Measurements from ENCODE around the gene CRYL1. TPM values are rescaled to one million over a fixed set of nuclear protein-coding genes. Genes with fewer than 3 reads are reported as not detected.
A peak's percentile ranks its signal among the peaks of the same experiment; 100 is the strongest.

Gene CRYL1, protein sequence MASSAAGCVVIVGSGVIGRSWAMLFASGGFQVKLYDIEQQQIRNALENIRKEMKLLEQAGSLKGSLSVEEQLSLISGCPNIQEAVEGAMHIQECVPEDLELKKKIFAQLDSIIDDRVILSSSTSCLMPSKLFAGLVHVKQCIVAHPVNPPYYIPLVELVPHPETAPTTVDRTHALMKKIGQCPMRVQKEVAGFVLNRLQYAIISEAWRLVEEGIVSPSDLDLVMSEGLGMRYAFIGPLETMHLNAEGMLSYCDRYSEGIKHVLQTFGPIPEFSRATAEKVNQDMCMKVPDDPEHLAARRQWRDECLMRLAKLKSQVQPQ
- total RNA-seq (2016; rRNA removed; fragmentation: Illumina TruSeq; extraction: Trizol) (57.2 and 71.7 TPM in 2 replicates), polyA plus RNA-seq (2011; rRNA removed) (108 and 115 TPM in 2 replicates), polyA minus RNA-seq (2011; rRNA and poly(A)+ RNA removed; ENCODE audit: low replicate concordance) (3.8 and 99.9 TPM in 2 replicates), Bru-seq, nascent RNA (percentile 63 among the genes with signal in this experiment), BruChase-seq, experiment 1, labeled RNA remaining after a 6-hour chase (percentile 48 among the genes with signal in this experiment), BruChase-seq, experiment 2, labeled RNA remaining after a 2-hour chase (percentile 56 among the genes with signal in this experiment)
- total RNA-seq (2016; cell fraction: cytosol; rRNA removed; fragmentation: Illumina TruSeq; extraction: Trizol; ENCODE audit: low read depth): 29.5 and 30.5 TPM in 2 replicates
- 62.2 and 68.9 TPM in 2 replicates for total RNA-seq (2016; cell fraction: insoluble cytoplasmic fraction; rRNA removed; fragmentation: Illumina TruSeq; extraction: Trizol)
- total RNA-seq (2016; cell fraction: membrane; rRNA removed; fragmentation: Illumina TruSeq; extraction: Trizol): 43.1 and 48.4 TPM in 2 replicates
- total RNA-seq (2016; cell fraction: nucleus; rRNA removed; fragmentation: Illumina TruSeq; extraction: Trizol): 31.5 and 32.4 TPM in 2 replicates
- 141 and 154 TPM in 2 replicates for polyA plus RNA-seq (2011; cell fraction: cytosol; rRNA removed)
- 42.9 and 50.6 TPM in 2 replicates for polyA plus RNA-seq (2011; cell fraction: nucleus; rRNA removed)
- 71.8 and 86.3 TPM in 2 replicates for polyA plus RNA-seq (2012)
- polyA plus RNA-seq (2016; cell fraction: cytosol; fragmentation: Illumina TruSeq; extraction: Trizol; ENCODE audit: low read depth): 31.6 and 39.2 TPM in 2 replicates
- 85.1 and 88.1 TPM in 2 replicates for polyA plus RNA-seq (2016; cell fraction: insoluble cytoplasmic fraction; fragmentation: Illumina TruSeq; extraction: Trizol; ENCODE audit: low read depth)
- 41.0 and 48.6 TPM in 2 replicates for polyA plus RNA-seq (2016; cell fraction: membrane; fragmentation: Illumina TruSeq; extraction: Trizol; ENCODE audit: low read depth)
- polyA plus RNA-seq (2016; cell fraction: nucleus; fragmentation: Illumina TruSeq; extraction: Trizol; ENCODE audit: insufficient read depth, low read depth): 50.6 and 56.0 TPM in 2 replicates
- polyA minus RNA-seq (2011; cell fraction: cytosol; rRNA and poly(A)+ RNA removed): 40.4 and 44.1 TPM in 2 replicates
- 28.1 and 34.7 TPM in 2 replicates for polyA minus RNA-seq (2011; cell fraction: nucleus; rRNA and poly(A)+ RNA removed)
- long read RNA-seq, experiment 1, transcript CRYL1-209 (7 exons, 1,331 nt): minor isoform, 30 of 213 reads
- long read RNA-seq, experiment 1, transcript CRYL1-201 (8 exons, 1,485 nt): major isoform, 152 of 213 reads
- long read RNA-seq, experiment 1, partial matches to known transcripts: 15 of 213 reads
- long read RNA-seq, experiment 1, other reads (novel, unspliced or antisense): 15 of 213 reads
- long read RNA-seq, experiment 2, transcript CRYL1-201 (8 exons, 1,485 nt): major isoform, 61 of 84 reads
- long read RNA-seq, experiment 2, partial matches to known transcripts: 11 of 84 reads
- long read RNA-seq, experiment 2, other reads (novel, unspliced or antisense): 8 of 84 reads

DNA sequence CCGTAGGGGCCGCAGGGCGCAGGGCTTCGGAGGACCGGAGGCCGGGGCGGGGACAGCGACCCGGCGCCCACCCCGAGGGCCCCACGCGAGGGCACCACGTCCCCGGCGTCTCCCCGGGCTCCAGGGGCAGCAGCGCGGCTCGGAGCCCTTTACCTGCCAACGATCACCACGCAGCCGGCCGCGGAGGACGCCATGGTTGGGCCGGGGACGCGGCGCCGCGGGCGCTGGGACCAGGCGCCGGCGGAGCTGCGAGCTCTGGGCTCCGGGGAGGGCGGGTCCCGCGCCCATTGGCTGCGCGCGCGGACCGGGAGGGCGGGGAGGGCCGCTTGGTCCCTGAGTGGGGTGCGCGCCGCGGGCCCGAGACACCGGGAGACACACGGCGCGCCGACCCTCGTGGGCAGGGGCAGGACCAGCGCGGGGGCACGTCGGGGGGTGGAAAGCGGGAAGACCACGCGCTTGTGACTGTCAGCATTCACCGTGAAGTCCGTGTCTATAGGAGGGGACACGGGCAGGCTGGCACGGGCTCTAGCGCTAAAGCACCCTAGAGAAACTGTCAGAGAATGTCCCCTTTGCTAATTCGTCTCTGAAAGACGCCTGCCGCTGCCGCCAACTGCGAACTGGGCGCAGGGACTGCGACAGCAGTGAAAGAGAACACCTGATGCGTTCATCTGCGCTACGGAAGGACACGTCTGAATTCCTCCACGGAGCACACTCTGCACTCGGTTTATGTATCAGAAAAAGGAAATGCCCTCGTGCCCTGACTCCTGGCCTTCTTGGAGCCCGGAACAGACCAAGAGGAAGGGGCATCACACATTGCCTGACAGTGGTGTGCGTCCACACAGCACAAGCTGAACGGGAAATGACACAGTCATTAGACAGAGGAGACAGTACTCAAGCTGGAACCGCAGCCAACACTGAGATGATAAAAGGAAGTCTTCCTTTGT, at the start of gene CRYL1:
CRYL1 (minus strand) TSS at position 257 of the 944 bp plus-strand sequence; CDS start at position 194, 63 bp downstream.
- Histone ChIP-seq H3K9ac (ENCODE audit: insufficient read depth, low read depth, low read length) (peak within 1 kb of the TSS; percentile 91), H4K20me1 (ENCODE audit: insufficient read depth, low read length) (no peaks in the 10 kb centered on the region), H3K4me1 (ENCODE audit: insufficient read depth, low read length) (peaks cover 70% of the 10 kb centered on the region), H3K9me3 (ENCODE audit: low read length) (no peaks in the 10 kb centered on the region; the same call in 1 of the 2 replicates), H3K36me3 (replicated peaks in 1 of 2; ENCODE audit: control insufficient read depth in 1 of 2, insufficient read depth in 2 of 2, low read length in 2 of 2) (no peaks in the 10 kb centered on the region), H2AFZ (ENCODE audit: low read length) (peak within 1 kb of the TSS; percentile 55), H3K4me2 (ENCODE audit: low read depth, low read length) (peak within 1 kb of the TSS; percentile 92), H3K27ac (ENCODE audit: extremely low read length, insufficient read depth, low read length) (peak within 1 kb of the TSS; percentile 87), H3K79me2 (ENCODE audit: insufficient read depth, low read length) (peaks cover 25% of the 10 kb centered on the region), H3K4me3 (replicated peaks in 1 of 3; ENCODE audit: insufficient read depth in 1 of 3, low read depth in 2 of 3, low read length in 3 of 3) (peak within 1 kb of the TSS; percentile 82 to 85 (median 82)), H3K27me3 (ENCODE audit: control insufficient read depth in 1 of 2, insufficient read depth in 2 of 2, low read length in 2 of 2) (no peaks in the 10 kb centered on the region)
- under 1% methylated on average over 6 of the region's 89 CpGs for WGBS (ENCODE audit: low lambda C conversion rate)
- intact Hi-C loops (cut with micrococcal nuclease; ENCODE audit: unreplicated experiment) (loop anchor here (1.0 to 5.0 kb wide), 2 partner anchors 41 to 56 kb away; partner anchors contain the start of gene IFT88), in situ Hi-C loops (cut with HindIII; ENCODE audit: extremely low pct_ligation_motif_present, low pct_unique_long_range_greater_than_20kb) (no loop called here)
- FAIRE-seq: no peak
- POLR2A ChIA-PET: interaction anchor here (0.6 to 2.6 kb wide), 11 partner anchors 16 to 647 kb away, joined by 3 to 11 read pairs (median 3); partner anchors contain the start of gene IFT88
- BruUV-seq (replicated peaks): TSS peak; percentile 87
- CTCF ChIA-PET (ENCODE audit: low intra/inter-chr PET ratio, low total read pairs): no interaction called here
- ATAC-seq: peak; percentile 93
- peak; percentile 31 for DNase-seq (ENCODE audit: low spot score)
- TF ChIP-seq FOXM1 (CRISPR knock-in tag; IDR thresholded peaks at IDR 0.05) (no peak), ZNF138 (CRISPR knock-in tag; IDR thresholded peaks at IDR 0.05; ENCODE audit: low read depth) (0 out of 2 replicates have a peak, but pooled peaks have one; percentile 43), REPIN1 (CRISPR knock-in tag; IDR thresholded peaks at IDR 0.05; ENCODE audit: borderline replicate concordance, low read depth) (peak; percentile 7; the same call in 1 of the 2 replicates), ZNF496 (CRISPR knock-in tag; IDR thresholded peaks at IDR 0.05; ENCODE audit: insufficient replicate concordance) (no peak), ZNF33A (CRISPR knock-in tag; IDR thresholded peaks at IDR 0.05; ENCODE audit: borderline replicate concordance) (no peak), ZNF780A (CRISPR knock-in tag; IDR thresholded peaks at IDR 0.05) (no peak), FOXC1 (CRISPR knock-in tag; IDR thresholded peaks at IDR 0.05; ENCODE audit: borderline replicate concordance) (no peak), ZNF607 (CRISPR knock-in tag; IDR thresholded peaks at IDR 0.05; ENCODE audit: borderline replicate concordance) (no peak), SSRP1 (CRISPR knock-in tag; IDR thresholded peaks at IDR 0.05) (no peak)
- TF ChIP-seq, protein P1, sequence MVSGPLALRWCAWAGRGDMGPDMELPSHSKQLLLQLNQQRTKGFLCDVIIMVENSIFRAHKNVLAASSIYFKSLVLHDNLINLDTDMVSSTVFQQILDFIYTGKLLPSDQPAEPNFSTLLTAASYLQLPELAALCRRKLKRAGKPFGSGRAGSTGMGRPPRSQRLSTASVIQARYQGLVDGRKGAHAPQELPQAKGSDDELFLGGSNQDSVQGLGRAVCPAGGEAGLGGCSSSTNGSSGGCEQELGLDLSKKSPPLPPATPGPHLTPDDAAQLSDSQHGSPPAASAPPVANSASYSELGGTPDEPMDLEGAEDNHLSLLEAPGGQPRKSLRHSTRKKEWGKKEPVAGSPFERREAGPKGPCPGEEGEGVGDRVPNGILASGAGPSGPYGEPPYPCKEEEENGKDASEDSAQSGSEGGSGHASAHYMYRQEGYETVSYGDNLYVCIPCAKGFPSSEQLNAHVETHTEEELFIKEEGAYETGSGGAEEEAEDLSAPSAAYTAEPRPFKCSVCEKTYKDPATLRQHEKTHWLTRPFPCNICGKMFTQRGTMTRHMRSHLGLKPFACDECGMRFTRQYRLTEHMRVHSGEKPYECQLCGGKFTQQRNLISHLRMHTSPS (CRISPR knock-in tag; IDR thresholded peaks at IDR 0.05; ENCODE audit: low read depth): no peak; the same call in none of the 2 replicates
- TF ChIP-seq, protein P2, sequence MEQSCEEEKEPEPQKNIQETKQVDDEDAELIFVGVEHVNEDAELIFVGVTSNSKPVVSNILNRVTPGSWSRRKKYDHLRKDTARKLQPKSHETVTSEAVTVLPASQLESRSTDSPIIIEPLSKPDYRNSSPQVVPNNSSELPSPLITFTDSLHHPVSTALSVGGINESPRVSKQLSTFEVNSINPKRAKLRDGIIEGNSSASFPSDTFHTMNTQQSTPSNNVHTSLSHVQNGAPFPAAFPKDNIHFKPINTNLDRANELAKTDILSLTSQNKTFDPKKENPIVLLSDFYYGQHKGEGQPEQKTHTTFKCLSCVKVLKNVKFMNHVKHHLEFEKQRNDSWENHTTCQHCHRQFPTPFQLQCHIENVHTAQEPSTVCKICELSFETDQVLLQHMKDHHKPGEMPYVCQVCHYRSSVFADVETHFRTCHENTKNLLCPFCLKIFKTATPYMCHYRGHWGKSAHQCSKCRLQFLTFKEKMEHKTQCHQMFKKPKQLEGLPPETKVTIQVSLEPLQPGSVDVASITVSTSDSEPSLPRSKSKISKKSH (CRISPR knock-in tag; IDR thresholded peaks at IDR 0.05; ENCODE audit: borderline replicate concordance): 0 out of 2 replicates have a peak, but pooled peaks have one; percentile 69

Data from HepG2 (cell line).